Body of pancreas (tissue), 4 donors: Measurements from ENCODE around the gene MCRIP1. TPM values are rescaled to one million over a fixed set of nuclear protein-coding genes. Genes with fewer than 3 reads are reported as not detected.

Experiments used
- ATAC-seq: fragments of 150-250 bp; one replicate; pipeline ENCODE4 v1.9.1; 2016
- DNase-seq, 4 donors: peaks; one replicate each; pipeline ENCODE4 v3.0.0-alpha.2; 2019
- H3K27ac ChIP-seq, 4 donors: fragments of 200-600 bp; sonication (generic); 1 replicate in 3 of 4; 2 replicates in 1 of 4; pipeline versions ENCODE4 v1.5.1 to v1.6.1; 2016 to 2019; ENCODE audit warnings: mild to moderate bottlenecking in 1 of 4, mixed read lengths in 1 of 4, moderate library complexity in 1 of 4
- H3K27me3 ChIP-seq, 2 donors: fragments of 200-600 bp; sonication (generic); one replicate each; pipeline ENCODE4 v1.6.0; 2016; ENCODE audit warnings: mild to moderate bottlenecking in 1 of 2
- H3K36me3 ChIP-seq, 2 donors: fragments of 200-600 bp; sonication (generic); replicated peaks in 1 of 2; 2 replicates each; pipeline ENCODE4 v1.5.1; 2016; ENCODE audit warnings: low read depth in 2 of 2; ENCODE audit not compliant: insufficient read depth in 1 of 2
- H3K4me1 ChIP-seq: fragments of 200-600 bp; sonication (generic); one replicate; pipeline ENCODE4 v1.6.0; 2016
- H3K4me3 ChIP-seq, 2 donors: fragments of 200-600 bp; sonication (generic); 1 replicate in 1 of 2; 2 replicates in 1 of 2; pipeline ENCODE4 v1.5.1; 2016 to 2019
- H3K9me3 ChIP-seq, 3 donors: fragments of 200-600 bp; sonication (generic); 1 replicate in 2 of 3; 2 replicates in 1 of 3; pipeline ENCODE4 v1.5.1; 2016
- CTCF ChIP-seq, 7 experiments: fragments of 450-650 bp in 4 of 7; fragments of 200-600 bp in 3 of 7; sonication (generic) in 3 of 7; IDR thresholded peaks; one replicate each; pipeline ENCODE4 v1.5.1; 2016 to 2019; ENCODE audit warnings: antibody characterized with exemption in 7 of 7
- POLR2A ChIP-seq, 3 donors: fragments of 450-650 bp; IDR thresholded peaks; one replicate each; pipeline ENCODE4 v1.6.1; 2016; ENCODE audit warnings: antibody characterized with exemption in 3 of 3, mild to moderate bottlenecking in 2 of 3
- WGBS, 2 donors: methylation state at CpG; one replicate each; pipeline ENCODE4 v1.1.5; 2017; 5-methylcytosine and 5-hydroxymethylcytosine counted together
- intact Hi-C: fragments of 100-400 bp; cut with DNase I; formaldehyde crosslinking; loops from one replicate; pipeline ENCODE4 v1.15.1; 2023
- total RNA-seq, 2 donors: library from RNA; depleted of rRNA; stranded (reverse); fragments of >200 nt; gene quantifications; one replicate each; pipeline ENCODE4 v1.1.0, GENCODE V29; 2016

MCRIP1 gene
- total RNA-seq, 2 donors from 2014 or later = 46.1 to 65.6 TPM

DNA sequence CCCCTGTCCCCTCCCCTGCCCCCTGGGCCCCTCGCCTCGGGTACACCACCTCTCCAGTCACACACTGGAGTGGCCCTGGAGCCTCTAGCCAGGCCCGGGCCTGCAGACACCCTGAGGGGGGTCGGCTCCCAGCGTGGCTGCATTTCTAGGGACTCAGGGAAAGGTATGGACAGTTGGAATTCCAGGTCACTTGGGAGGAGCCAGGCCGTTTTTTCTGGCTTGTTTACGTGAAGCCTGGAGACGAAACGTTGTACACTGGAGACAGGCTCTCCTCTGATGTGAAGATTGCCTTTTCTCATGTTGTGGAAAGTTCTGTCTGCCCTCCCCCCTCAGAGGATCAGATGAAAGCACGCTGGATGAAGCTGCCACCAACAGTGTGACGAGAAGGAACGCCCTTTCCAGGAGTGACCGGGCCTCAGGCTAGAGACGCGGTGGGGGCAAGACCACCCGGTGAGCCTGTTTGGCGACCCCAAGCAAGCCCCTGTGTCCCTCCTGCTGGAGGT lies 5.7 kb upstream of the MCRIP1 start:
- intact Hi-C loops = no loop called here
- no peaks in the 10 kb centered on the region for H3K9me3 ChIP-seq
- H3K4me3 ChIP-seq = no peak overlapping the region
- H3K27me3 ChIP-seq = no peaks in the 10 kb centered on the region
- no peak for ATAC-seq
- H3K27ac ChIP-seq = no peak overlapping the region
- TF ChIP-seq POLR2A (IDR thresholded peaks at IDR 0.05) (no peak), CTCF (IDR thresholded peaks at IDR 0.05) (no peak)
- 51 to 52% methylated on average over 13 to 17 of the region's 17 CpGs for WGBS, 2 donors
- peaks cover 37% of the 10 kb centered on the region for H3K4me1 ChIP-seq
- DNase-seq = no peak
- peaks cover 5 to 11% of the 10 kb centered on the region in 2 donors for H3K36me3 ChIP-seq

GRCh38 chr17:81837641-81838040 lies 4.5 kb upstream of the MCRIP1 start:
- ATAC-seq (no peak), DNase-seq (no peak)
- Histone ChIP-seq H3K4me1 (peaks cover 31% of the 10 kb centered on the region), H3K9me3 (no peaks in the 10 kb centered on the region), H3K27me3 (no peaks in the 10 kb centered on the region), H3K27ac (no peak overlapping the region), H3K36me3 (no peaks in the 10 kb centered on the region), H3K4me3 (no peak overlapping the region)
- no peak for TF ChIP-seq POLR2A (IDR thresholded peaks at IDR 0.05)
- no peak for TF ChIP-seq CTCF (IDR thresholded peaks at IDR 0.05)
- 67 to 76% methylated on average over 8 to 9 of the region's 9 CpGs for WGBS, 2 donors
- intact Hi-C loops = no loop called here

DNA sequence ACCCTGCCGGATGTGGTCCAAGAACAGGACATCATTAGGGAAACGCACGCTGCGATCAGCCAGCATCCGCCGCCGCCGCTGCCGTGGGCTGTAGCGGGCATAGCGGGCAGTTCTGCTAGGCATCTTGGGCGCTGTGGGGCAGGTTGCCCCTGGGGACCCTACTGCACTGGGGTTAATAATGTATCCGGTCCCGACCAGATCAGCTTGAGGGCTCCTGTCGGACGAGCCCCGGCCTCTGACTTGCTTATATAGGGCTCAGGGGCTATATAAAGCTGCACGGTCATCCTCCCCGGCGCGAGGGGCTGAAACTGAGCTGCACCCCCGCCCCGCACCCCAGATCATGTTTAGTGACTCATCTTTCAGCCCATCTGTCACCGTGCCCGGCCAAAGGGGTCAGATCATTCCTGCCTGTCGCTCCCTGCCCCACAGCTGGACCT lies 1.8 kb upstream of the MCRIP1 start, which contains the start of gene PPP1R27:
PPP1R27 (minus strand) TSS at position 220 of the 437 bp plus-strand sequence; CDS start at position 123, 97 bp downstream.
- no peak for DNase-seq
- Histone ChIP-seq H3K27me3 (no peaks in the 10 kb centered on the region), H3K4me3 (no peak within 1 kb of the TSS), H3K9me3 (no peaks in the 10 kb centered on the region), H3K27ac (peak within 1 kb of the TSS in 3 of 4 donors; percentile 91 to 95 (median 93)), H3K4me1 (peaks cover 24% of the 10 kb centered on the region), H3K36me3 (no peaks in the 10 kb centered on the region)
- WGBS, 2 donors = 82 to 87% methylated on average over 11 to 15 of the region's 26 CpGs
- intact Hi-C loops = no loop called here
- no peak for ATAC-seq
- TF ChIP-seq POLR2A (IDR thresholded peaks at IDR 0.05) (no peak), CTCF (IDR thresholded peaks at IDR 0.05) (no peak)

GRCh38 chr17:81833921-81834830 lies 1.1 kb upstream of the MCRIP1 start:
- intact Hi-C loops = no loop called here
- ATAC-seq (no peak), DNase-seq (no peak)
- Histone ChIP-seq H3K9me3 (no peaks in the 10 kb centered on the region), H3K36me3 (no peaks in the 10 kb centered on the region), H3K27me3 (no peaks in the 10 kb centered on the region), H3K4me1 (peaks cover 24% of the 10 kb centered on the region), H3K4me3 (peak overlapping the region in 1 of 2 donors; percentile 22), H3K27ac (peak overlapping the region; percentile 87 to 95 (median 92))
- no peak for TF ChIP-seq CTCF (IDR thresholded peaks at IDR 0.05)
- no peak for TF ChIP-seq POLR2A (IDR thresholded peaks at IDR 0.05)
- 82 to 85% methylated on average over 24 to 31 of the region's 31 CpGs for WGBS, 2 donors
